Thymus (tissue), 11 donors: Measurements from ENCODE around the gene AEBP1. TPM values are rescaled to one million over a fixed set of nuclear protein-coding genes. Genes with fewer than 3 reads are reported as not detected.

Experiments
- DNase-seq, 9 donors: peaks; one replicate each; pipeline ENCODE4 v3.0.0-alpha.2; 2013; ENCODE audit warnings: low spot score in 9 of 9, low read depth in 6 of 9, missing footprints in 1 of 9
- H3K27ac ChIP-seq, 2 donors: one replicate each; pipeline ENCODE4 v1.5.1; 2013; ENCODE audit warnings: control low read depth in 1 of 2, low read depth in 1 of 2, low read length in 1 of 2, mild to moderate bottlenecking in 1 of 2, moderate library complexity in 1 of 2
- H3K27me3 ChIP-seq, 2 donors: one replicate each; pipeline ENCODE4 v1.5.1; 2013; ENCODE audit warnings: low read length in 1 of 2; ENCODE audit not compliant: control insufficient read depth in 2 of 2, insufficient read depth in 1 of 2
- H3K36me3 ChIP-seq, 2 donors: one replicate each; pipeline ENCODE4 v1.5.1; 2013; ENCODE audit warnings: low read length in 1 of 2, mild to moderate bottlenecking in 1 of 2, moderate library complexity in 1 of 2; ENCODE audit not compliant: control insufficient read depth in 2 of 2, insufficient read depth in 2 of 2
- H3K4me1 ChIP-seq, 2 donors: one replicate each; pipeline ENCODE4 v1.5.1; 2013; ENCODE audit warnings: low read length in 2 of 2; ENCODE audit not compliant: control insufficient read depth in 2 of 2, insufficient read depth in 2 of 2
- H3K4me3 ChIP-seq, 2 donors: one replicate each; pipeline ENCODE4 v1.5.1; 2013; ENCODE audit warnings: low read length in 2 of 2, control low read depth in 1 of 2, mild to moderate bottlenecking in 1 of 2
- H3K9me3 ChIP-seq, 2 donors: one replicate each; pipeline ENCODE4 v1.5.1; 2013; ENCODE audit warnings: low read length in 1 of 2, mild to moderate bottlenecking in 1 of 2; ENCODE audit not compliant: control insufficient read depth in 2 of 2, insufficient read depth in 1 of 2
- WGBS: extraction: QIAGEN DNeasy Blood & Tissue Kit; methylation state at CpG from one replicate; pipeline ENCODE4 v1.1.7; 2013; 5-methylcytosine and 5-hydroxymethylcytosine counted together
- polyA plus RNA-seq: library from polyadenylated mRNA; stranded (reverse); fragments of 200-250 nt; gene quantifications from one replicate; pipeline ENCODE4 v1.2.3, GENCODE V29; 2013
- total RNA-seq: library from RNA; stranded (reverse); fragments of 120-200 nt; gene quantifications from one replicate; pipeline ENCODE4 v1.2.4, GENCODE V29; 2013
- donor health status: healthy.

Gene AEBP1
- total and polyA plus RNA-seq, 2 donors = 57.4 to 126 TPM

GRCh38 chr7:44157116-44158080, 53.3 kb downstream of the AEBP1 start:
- no peaks in the 10 kb centered on the region for H3K9me3 ChIP-seq
- no peaks in the 10 kb centered on the region for H3K36me3 ChIP-seq
- no peaks in the 10 kb centered on the region for H3K27me3 ChIP-seq
- no peak overlapping the region for H3K27ac ChIP-seq
- 95% methylated on average over 15 of the region's 15 CpGs for WGBS
- DNase-seq = no peak
- no peak overlapping the region for H3K4me3 ChIP-seq
- no peaks in the 10 kb centered on the region for H3K4me1 ChIP-seq

GRCh38 chr7:44158096-44158872, 54.1 kb downstream of the AEBP1 start:
- Histone ChIP-seq H3K27ac (no peak overlapping the region), H3K27me3 (no peaks in the 10 kb centered on the region), H3K36me3 (no peaks in the 10 kb centered on the region), H3K4me3 (no peak overlapping the region), H3K4me1 (no peaks in the 10 kb centered on the region), H3K9me3 (no peaks in the 10 kb centered on the region)
- DNase-seq = no peak
- 96% methylated on average over 10 of the region's 10 CpGs for WGBS

DNA sequence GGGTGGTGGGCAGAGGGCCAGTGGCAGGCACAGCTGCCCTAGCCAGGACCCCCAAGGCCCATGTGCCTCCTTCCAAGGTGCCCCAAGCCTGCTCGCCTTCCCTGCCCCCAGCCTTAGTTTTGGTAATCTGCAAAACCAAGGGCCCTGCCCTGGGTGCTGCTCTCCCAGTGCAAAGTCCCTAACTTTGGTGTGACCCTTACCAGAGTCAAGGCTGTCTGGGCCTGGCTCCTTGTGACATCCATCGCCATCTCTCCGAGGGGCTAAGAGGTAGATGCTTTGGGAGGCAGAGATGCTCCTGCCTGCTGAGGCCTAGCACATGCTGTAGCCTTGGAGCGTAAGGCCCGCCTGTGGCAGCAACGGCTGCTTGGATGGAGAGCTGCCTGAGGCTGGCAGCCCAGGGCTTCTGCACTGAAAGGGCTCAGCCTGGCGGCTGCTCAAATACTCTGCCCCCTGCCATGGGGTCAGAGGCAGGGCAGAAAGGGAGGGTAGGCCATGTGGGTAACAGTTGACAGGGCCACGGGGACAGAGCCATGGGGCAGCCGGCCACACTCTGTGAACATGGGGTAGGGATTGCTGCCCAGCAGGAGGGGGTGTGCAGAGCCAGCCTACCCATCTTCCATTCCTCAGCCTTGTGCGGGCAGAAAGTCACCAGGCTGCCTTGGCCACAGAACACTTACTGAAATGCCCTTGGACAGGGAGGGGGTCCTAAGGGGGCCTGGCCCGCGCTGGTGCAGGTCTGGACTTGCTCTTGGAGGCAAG, 54.9 kb downstream of the AEBP1 start:
- Histone ChIP-seq H3K4me3 (no peak overlapping the region), H3K36me3 (no peaks in the 10 kb centered on the region), H3K4me1 (no peaks in the 10 kb centered on the region), H3K27me3 (no peaks in the 10 kb centered on the region), H3K27ac (no peak overlapping the region), H3K9me3 (no peaks in the 10 kb centered on the region)
- WGBS = 97% methylated on average over 12 of the region's 12 CpGs
- DNase-seq = no peak

- no peak overlapping the region for H3K27ac ChIP-seq
- H3K4me3 ChIP-seq = no peak overlapping the region
- H3K36me3 ChIP-seq = no peaks in the 10 kb centered on the region
- H3K9me3 ChIP-seq = no peaks in the 10 kb centered on the region
- no peaks in the 10 kb centered on the region for H3K4me1 ChIP-seq
- no peak for DNase-seq
- H3K27me3 ChIP-seq = no peaks in the 10 kb centered on the region
- WGBS = 94% methylated on average over 5 of the region's 5 CpGs
Measured at GRCh38 chr7:44159824-44160630, 55.9 kb downstream of the AEBP1 start.

- Histone ChIP-seq H3K4me1 (no peaks in the 10 kb centered on the region), H3K27ac (no peak overlapping the region), H3K4me3 (no peak overlapping the region), H3K36me3 (no peaks in the 10 kb centered on the region), H3K9me3 (no peaks in the 10 kb centered on the region), H3K27me3 (no peaks in the 10 kb centered on the region)
- DNase-seq = no peak
- WGBS = 97% methylated on average over 2 of the region's 2 CpGs
Measured at GRCh38 chr7:44161371-44161770, 57.2 kb downstream of the AEBP1 start.

DNA sequence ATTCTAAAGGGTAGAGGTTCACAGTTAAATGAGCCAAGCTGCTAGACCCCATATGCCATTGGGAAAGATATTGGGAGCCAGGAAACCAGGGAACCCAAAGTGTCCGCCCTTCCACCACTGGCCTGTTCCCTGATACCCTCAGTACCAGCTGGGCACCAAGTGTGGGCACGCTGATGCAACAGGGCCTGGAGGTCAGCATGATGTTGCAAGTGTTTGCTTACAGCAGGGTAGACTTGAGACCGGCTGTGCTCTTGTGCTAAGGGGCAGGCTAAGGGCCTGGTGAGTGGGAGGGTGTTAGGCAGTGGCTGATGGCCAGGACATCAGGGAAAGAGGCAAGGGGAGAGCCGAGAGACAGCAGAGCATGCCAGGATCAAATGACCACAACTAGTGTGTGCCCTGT, 58.0 kb downstream of the AEBP1 start:
- Histone ChIP-seq H3K9me3 (no peaks in the 10 kb centered on the region), H3K4me1 (no peaks in the 10 kb centered on the region), H3K27ac (no peak overlapping the region), H3K4me3 (no peak overlapping the region), H3K27me3 (no peaks in the 10 kb centered on the region), H3K36me3 (no peaks in the 10 kb centered on the region)
- no peak for DNase-seq
- 98% methylated on average over 4 of the region's 4 CpGs for WGBS

- no peak for DNase-seq
- no peak overlapping the region for H3K4me3 ChIP-seq
- H3K9me3 ChIP-seq = no peaks in the 10 kb centered on the region
- H3K27ac ChIP-seq = no peak overlapping the region
- H3K27me3 ChIP-seq = no peaks in the 10 kb centered on the region
- no peaks in the 10 kb centered on the region for H3K4me1 ChIP-seq
- 88% methylated on average over 1 of the region's 1 CpG for WGBS
- H3K36me3 ChIP-seq = no peaks in the 10 kb centered on the region
Measured at GRCh38 chr7:44162785-44163395, 58.7 kb downstream of the AEBP1 start.

DNA sequence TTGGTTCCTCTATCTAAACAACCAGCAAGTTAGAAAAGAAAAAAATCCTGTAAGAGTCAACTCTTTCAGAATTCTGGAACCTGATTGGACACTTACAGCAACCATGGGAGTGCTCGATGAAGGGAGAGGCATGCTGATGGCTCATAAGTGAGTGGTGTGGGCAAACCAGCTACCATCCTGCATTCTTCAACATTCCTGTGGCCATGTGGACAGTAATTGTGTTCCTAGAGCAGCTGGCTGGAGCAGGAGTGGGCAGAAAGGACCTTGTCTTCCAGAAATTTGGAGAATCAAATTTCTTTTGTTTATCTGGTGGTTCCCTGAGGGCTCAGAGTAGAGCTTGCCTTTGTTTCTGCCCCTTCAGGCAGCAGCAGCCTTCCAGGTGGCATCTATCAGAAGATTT, 59.4 kb downstream of the AEBP1 start:
- H3K4me3 ChIP-seq = no peak overlapping the region
- 85% methylated on average over 1 of the region's 1 CpG for WGBS
- no peaks in the 10 kb centered on the region for H3K36me3 ChIP-seq
- H3K27ac ChIP-seq = no peak overlapping the region
- H3K4me1 ChIP-seq = no peaks in the 10 kb centered on the region
- no peaks in the 10 kb centered on the region for H3K9me3 ChIP-seq
- no peak for DNase-seq
- no peaks in the 10 kb centered on the region for H3K27me3 ChIP-seq
